HCT116 (cell line): Measurements from ENCODE around the gene KCTD2. TPM values are rescaled to one million over a fixed set of nuclear protein-coding genes. Genes with fewer than 3 reads are reported as not detected.
A peak's percentile ranks its signal among the peaks of the same experiment; 100 is the strongest.

Source experiments
- ATAC-seq: fragments of 200-7000 bp; cut with Tn5 transposase; 2 replicates; pipeline ENCODE4 v1.9.1; 2020; ENCODE audit warnings: mild to moderate bottlenecking, moderate library complexity
- BruUV-seq: library from RNA; stranded (reverse); fragments of 400-500 nt; replicated peaks from 2 replicates; lab custom pipeline; 2021; lab: Mats Ljungman, UMichigan
- CTCF ChIA-PET: fragments of 300-600 bp; sonication (Branson Sonifier 250); formaldehyde crosslinking; loops from one replicate; lab custom pipeline; 2021; ENCODE audit warnings: antibody characterized with exemption; lab: Charles Lee
- POLR2A ChIA-PET: fragments of 300-600, 350-600 bp; sonication (Branson Sonifier 250); formaldehyde crosslinking; loops from one replicate; lab custom pipeline; 2021; ENCODE audit warnings: antibody characterized with exemption; lab: Charles Lee
- RAD21 ChIA-PET, 2 experiments: fragments of 300-600 bp; sonication (Branson Sonifier 250); formaldehyde crosslinking; loops; one replicate each; lab custom pipeline; 2023; ENCODE audit warnings: low total read pairs in 2 of 2; ENCODE audit not compliant: uncharacterized antibody in 2 of 2, unreplicated experiment in 2 of 2, low non-redundant PET in 1 of 2; lab: Charles Lee
- DNase-seq: peaks from one replicate; pipeline ENCODE4 v3.0.0-alpha.2; 2010; ENCODE audit warnings: low read depth, low spot score
- H2AFZ ChIP-seq: fragments of 200-600 bp; shearing (Covaris generic), sonication (generic); 2 replicates; pipeline ENCODE4 v1.6.1; 2017; ENCODE audit warnings: low read depth, mixed run types, mixed read lengths, antibody characterized with exemption, low read length; ENCODE audit not compliant: poor library complexity, severe bottlenecking
- H3K27ac ChIP-seq: 2 replicates; pipeline ENCODE4 v1.5.1; 2012; ENCODE audit warnings: low read depth, low read length
- H3K27me3 ChIP-seq: fragments of 200-600 bp; sonication (generic); 2 replicates; pipeline ENCODE4 v1.6.1; 2016; ENCODE audit warnings: mixed run types, low read length, mixed read lengths; ENCODE audit not compliant: insufficient read depth
- H3K36me3 ChIP-seq, 2 experiments: fragments of 200-500 bp in 1 of 2; fragments of 200-600 bp in 1 of 2; sonication (Bioruptor generic) in 1 of 2; sonication (generic) in 1 of 2; 2 replicates each; pipeline versions ENCODE4 v1.5.1 to v1.6.1; 2014 to 2016; ENCODE audit warnings: low read length in 2 of 2, inconsistent platforms in 1 of 2, mixed read lengths in 1 of 2, mixed run types in 1 of 2; ENCODE audit not compliant: insufficient read depth in 2 of 2, control insufficient read depth in 1 of 2
- H3K4me1 ChIP-seq, 2 experiments: fragments of 200-600 bp in 1 of 2; sonication (generic) in 1 of 2; 2 replicates each; pipeline versions ENCODE4 v1.5.1 to v1.6.1; 2012 to 2017; ENCODE audit warnings: low read length in 2 of 2, inconsistent platforms in 1 of 2, mild to moderate bottlenecking in 1 of 2, mixed read lengths in 1 of 2, mixed run types in 1 of 2, moderate library complexity in 1 of 2; ENCODE audit not compliant: insufficient read depth in 2 of 2, control insufficient read depth in 1 of 2
- H3K4me2 ChIP-seq: fragments of 200-600 bp; sonication (generic); 2 replicates; pipeline ENCODE4 v1.6.1; 2017; ENCODE audit warnings: mixed run types, low read length, mixed read lengths
- H3K4me3 ChIP-seq, 2 experiments: fragments of 200-600 bp in 1 of 2; sonication (generic) in 1 of 2; replicated peaks in 1 of 2; 2 replicates each; pipeline ENCODE4 v1.5.1; 2011 to 2016; ENCODE audit warnings: low read length in 2 of 2, control low read depth in 1 of 2, low read depth in 1 of 2, mild to moderate bottlenecking in 1 of 2, mixed read lengths in 1 of 2, mixed run types in 1 of 2
- H3K79me2 ChIP-seq: fragments of 200-600 bp; sonication (generic); 2 replicates; pipeline ENCODE4 v1.6.1; 2017; ENCODE audit warnings: mild to moderate bottlenecking, mixed run types, low read length, moderate library complexity, mixed read lengths; ENCODE audit not compliant: insufficient read depth
- H3K9ac ChIP-seq: fragments of 200-600 bp; sonication (generic); 2 replicates; pipeline ENCODE4 v1.6.1; 2016; ENCODE audit warnings: low read length, mixed read lengths
- H3K9me2 ChIP-seq: fragments of 200-600 bp; sonication (generic), shearing (Covaris generic); 2 replicates; pipeline ENCODE4 v1.6.1; 2017; ENCODE audit warnings: mixed run types, mild to moderate bottlenecking, moderate library complexity; ENCODE audit not compliant: insufficient read depth
- H3K9me3 ChIP-seq, 2 experiments: fragments of 200-500 bp in 1 of 2; fragments of 200-600 bp in 1 of 2; sonication (Bioruptor generic) in 1 of 2; sonication (generic) in 1 of 2; 2 replicates each; pipeline ENCODE4 v1.6.1; 2014 to 2017; ENCODE audit warnings: low read length in 2 of 2, mixed read lengths in 2 of 2, inconsistent platforms in 1 of 2, low read depth in 1 of 2, mild to moderate bottlenecking in 1 of 2, mixed run types in 1 of 2, moderate library complexity in 1 of 2; ENCODE audit not compliant: control insufficient read depth in 1 of 2, insufficient read depth in 1 of 2
- H4K20me1 ChIP-seq: fragments of 200-600 bp; sonication (generic), shearing (Covaris generic); 2 replicates; pipeline ENCODE4 v1.6.1; 2017; ENCODE audit warnings: mixed run types, mild to moderate bottlenecking, moderate library complexity; ENCODE audit not compliant: insufficient read depth
- EZH2 ChIP-seq: fragments of 200-600 bp; sonication (generic); IDR thresholded peaks from 2 replicates; pipeline ENCODE4 v1.6.1; 2017; ENCODE audit warnings: antibody characterized with exemption, mixed run types
- FOSL1 ChIP-seq: IDR thresholded peaks from 2 replicates; pipeline ENCODE4 v1.6.1; 2012; ENCODE audit warnings: low read depth
- JUND ChIP-seq: IDR thresholded peaks from 2 replicates; pipeline ENCODE4 v1.6.1; 2012
- POLR2A ChIP-seq: IDR thresholded peaks from 2 replicates; pipeline ENCODE4 v1.7.0; 2011; ENCODE audit warnings: borderline replicate concordance; ENCODE audit not compliant: insufficient read depth, insufficient read length; ENCODE audit errors: extremely low read depth
- POLR2AphosphoS5 ChIP-seq: IDR thresholded peaks from 2 replicates; pipeline ENCODE4 v1.6.1; 2011; ENCODE audit warnings: mild to moderate bottlenecking, low read depth, low read length, moderate library complexity
- REST ChIP-seq: IDR thresholded peaks from 2 replicates; pipeline ENCODE4 v1.6.1; 2012; ENCODE audit warnings: low read depth
- ZBTB33 ChIP-seq: IDR thresholded peaks from 2 replicates; pipeline ENCODE4 v1.6.1; 2011; ENCODE audit warnings: mild to moderate bottlenecking, low read length, moderate library complexity; ENCODE audit not compliant: insufficient replicate concordance; ENCODE audit errors: extremely low read depth
- ZFX ChIP-seq: fragments of 450-650 bp; IDR thresholded peaks from 2 replicates; pipeline ENCODE4 v1.6.1; 2017
- ZNF274 ChIP-seq: fragments of 200-500 bp; sonication (Bioruptor generic); IDR thresholded peaks from 2 replicates; pipeline ENCODE4 v1.6.1; 2014; ENCODE audit warnings: mild to moderate bottlenecking, low read depth, low read length, inconsistent platforms
- intact Hi-C: fragments of 100-400 bp; cut with micrococcal nuclease; formaldehyde crosslinking; loops from 2 replicates; pipeline ENCODE4 v1.10.0; 2022
- total RNA-seq: library from RNA; stranded (reverse); gene quantifications from one replicate; pipeline ENCODE4 v1.2.1, GENCODE V29; 2021; ENCODE audit not compliant: unreplicated experiment

The KCTD2 gene
- total RNA-seq, 1 experiment from 2014 or later, result 23.3 TPM

GRCh38 chr17:75020331-75021110 lies 26.5 kb upstream of the KCTD2 start:
- H3K4me3 ChIP-seq, result no peak overlapping the region
- H4K20me1 ChIP-seq, result no peaks in the 10 kb centered on the region
- H3K9me3 ChIP-seq, result no peaks in the 10 kb centered on the region
- peaks cover 11 to 33% of the 10 kb centered on the region in 2 experiments; a peak in 3 of 4 replicates for H3K36me3 ChIP-seq
- BruUV-seq, result TSS peak; percentile 28
- TF ChIP-seq REST, result no peak
- no peak for TF ChIP-seq FOSL1
- no peak for TF ChIP-seq POLR2A
- TF ChIP-seq ZFX, result no peak
- TF ChIP-seq EZH2, result no peak
- no peak for TF ChIP-seq ZNF274
- TF ChIP-seq POLR2AphosphoS5, result no peak
- no peak for TF ChIP-seq JUND
- no peak for TF ChIP-seq ZBTB33
- DNase-seq (no peak), ATAC-seq (no peak)
- CTCF ChIA-PET, result no interaction called here
- H3K4me1 ChIP-seq, result no peaks in the 10 kb centered on the region
- H3K79me2 ChIP-seq, result peaks cover 10% of the 10 kb centered on the region
- intact Hi-C loops, result no loop called here
- H2AFZ ChIP-seq, result no peak overlapping the region
- no peak overlapping the region for H3K4me2 ChIP-seq
- no peaks in the 10 kb centered on the region for H3K9me2 ChIP-seq
- POLR2A ChIA-PET, result no interaction called here
- RAD21 ChIA-PET, result no interaction called here
- no peak overlapping the region for H3K9ac ChIP-seq
- H3K27ac ChIP-seq, result no peak overlapping the region
- no peaks in the 10 kb centered on the region for H3K27me3 ChIP-seq
